ENCODE data around the gene TNFRSF18.
"Not testable (repeated sequence)": the region's sequence is repeated elsewhere in the genome, so short reads cannot be mapped to it uniquely, and the experiment has no call there.

The TNFRSF18 gene

GRCh38 chr1:1200876-1201810 is 5.2 kb downstream of the TNFRSF18 start:
- DNase-seq (ENCODE audit: low read depth, low spot score) = no peak
- no peak overlapping the region for H3K27ac ChIP-seq

- H3K27ac ChIP-seq = no peak overlapping the region
- DNase-seq (ENCODE audit: low read depth, low spot score) = no peak
Observed at GRCh38 chr1:1199961-1200875, 6.2 kb downstream of the TNFRSF18 start.

DNA sequence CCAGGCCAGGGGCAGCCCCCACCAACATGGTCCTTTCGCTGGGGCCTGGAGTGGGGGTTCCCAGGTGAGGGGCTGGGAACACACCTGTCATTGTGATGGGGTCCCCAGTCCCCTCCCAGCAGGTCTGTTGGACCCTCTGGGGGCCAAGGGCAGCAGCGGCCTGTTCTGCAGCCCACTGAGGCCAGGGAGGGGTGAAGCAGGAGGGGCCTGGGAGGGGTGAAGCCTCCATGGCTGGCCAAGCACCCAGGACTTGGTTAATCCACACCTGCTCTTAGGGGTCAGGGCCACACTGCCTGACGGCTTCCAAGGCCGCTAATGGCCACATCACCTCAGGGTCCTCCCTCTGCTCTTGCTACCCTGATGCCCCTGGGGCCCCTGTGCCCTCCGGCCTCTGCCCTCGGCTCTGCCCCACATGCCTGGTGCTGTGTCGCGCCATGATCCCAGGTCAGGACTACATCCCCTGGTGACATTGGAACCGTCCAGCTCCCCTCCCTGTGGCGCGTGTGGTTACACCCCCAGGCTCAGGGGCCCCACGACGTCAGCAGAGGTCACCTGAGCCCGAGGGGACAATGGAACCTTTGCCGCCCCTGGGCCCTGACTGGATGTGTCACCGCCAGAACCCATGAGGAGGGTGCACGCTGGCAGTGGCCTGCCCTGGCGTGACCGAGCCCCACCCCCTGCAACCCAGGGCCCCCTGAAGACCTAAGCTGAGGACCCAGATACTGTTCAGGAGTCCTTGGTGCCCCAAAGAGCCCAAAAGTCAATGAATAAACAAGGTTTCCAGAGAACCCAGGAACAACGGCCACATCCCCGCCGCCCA is 7.0 kb downstream of the TNFRSF18 start:
- H3K27ac ChIP-seq = no peak overlapping the region
- no peak for DNase-seq (ENCODE audit: low read depth, low spot score)

DNA sequence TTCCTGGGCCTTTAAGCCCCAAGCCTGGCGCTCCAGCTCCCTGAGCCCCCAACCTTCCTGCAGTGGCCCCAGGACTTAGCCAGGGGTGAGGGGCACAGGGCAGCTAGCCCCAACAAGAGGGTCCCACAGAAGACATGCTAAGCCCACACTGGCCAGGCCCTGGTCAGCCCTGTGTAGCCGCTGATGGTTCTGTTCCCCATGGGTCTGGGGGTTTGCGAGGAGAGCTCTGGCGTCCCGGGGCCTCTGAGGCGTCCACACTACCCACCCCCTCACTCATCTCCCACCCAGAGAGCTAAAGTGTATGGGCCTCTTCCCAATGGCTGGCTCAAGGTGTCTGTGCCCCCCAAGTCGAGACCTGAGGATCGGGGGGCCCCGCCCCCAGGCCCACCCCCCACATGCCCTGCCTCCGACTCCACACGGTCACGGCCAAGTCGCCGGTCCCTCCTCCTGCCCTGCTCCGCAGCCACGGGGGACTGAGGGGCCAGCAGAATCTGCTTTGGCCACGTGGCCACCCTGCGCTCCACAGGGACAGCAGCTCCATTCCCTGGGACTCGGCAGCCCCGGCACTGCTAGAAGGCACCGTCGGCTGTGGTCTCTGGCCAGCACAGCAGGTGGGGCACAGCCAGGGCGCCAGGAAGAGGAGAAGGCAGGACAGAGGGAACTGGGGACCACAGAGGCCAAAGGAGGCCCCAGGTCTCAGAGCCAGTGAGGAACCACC is 7.8 kb downstream of the TNFRSF18 start:
- H3K27ac ChIP-seq = no peak overlapping the region
- no peak for DNase-seq (ENCODE audit: low read depth, low spot score)

DNA sequence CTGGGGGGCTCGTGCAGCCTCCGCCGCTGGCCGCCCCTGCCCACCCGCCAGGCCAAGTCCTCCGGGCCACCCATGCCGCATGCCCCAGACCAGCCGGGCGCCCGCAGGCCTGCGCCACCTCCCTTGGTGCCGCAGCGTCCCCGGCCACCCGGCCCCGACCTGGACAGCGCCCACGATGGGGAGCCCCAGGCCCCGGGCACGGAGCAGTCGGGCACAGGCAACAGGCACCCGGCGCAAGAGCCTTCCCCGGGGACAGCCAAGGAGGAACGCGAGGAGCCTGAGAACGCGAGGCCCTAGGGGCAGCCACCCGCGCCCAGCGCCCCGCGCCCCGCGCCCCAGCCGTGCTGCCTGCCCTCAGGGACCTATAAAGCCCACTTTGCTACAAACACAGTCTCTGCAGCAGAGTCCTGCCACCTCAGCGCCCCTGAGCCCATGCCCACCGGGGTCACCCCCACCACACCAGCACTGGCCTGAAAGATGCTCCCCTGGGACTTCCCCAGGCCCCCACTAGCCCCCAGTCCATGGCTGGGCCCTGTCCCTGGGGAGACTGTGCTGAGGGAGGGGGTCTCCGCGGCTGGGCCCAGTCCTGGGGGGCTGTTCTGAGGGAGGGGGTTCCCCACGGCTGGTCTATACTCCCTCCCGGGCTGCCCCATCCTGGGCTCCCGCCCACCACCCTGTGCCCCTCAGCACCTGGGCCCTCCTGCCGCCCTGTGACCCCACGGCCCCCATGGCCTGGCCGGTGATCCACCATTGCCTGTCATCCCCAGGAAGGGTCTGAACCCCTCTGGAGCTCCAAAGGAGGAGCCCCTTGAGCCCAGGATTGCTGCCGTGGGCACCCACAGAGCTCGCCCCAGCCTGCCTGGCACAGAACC is 8.6 kb downstream of the TNFRSF18 start:
- no peak overlapping the region for H3K27ac ChIP-seq
- DNase-seq (ENCODE audit: low read depth, low spot score) = no peak

- H3K27ac ChIP-seq = no peak overlapping the region
- no peak for DNase-seq (ENCODE audit: low read depth, low spot score)
Observed at GRCh38 chr1:1197188-1197500, 9.2 kb downstream of the TNFRSF18 start.

GRCh38 chr1:1196431-1197187 is 9.8 kb downstream of the TNFRSF18 start:
- no peak for DNase-seq (ENCODE audit: low read depth, low spot score)
- no peak overlapping the region for H3K27ac ChIP-seq

DNA sequence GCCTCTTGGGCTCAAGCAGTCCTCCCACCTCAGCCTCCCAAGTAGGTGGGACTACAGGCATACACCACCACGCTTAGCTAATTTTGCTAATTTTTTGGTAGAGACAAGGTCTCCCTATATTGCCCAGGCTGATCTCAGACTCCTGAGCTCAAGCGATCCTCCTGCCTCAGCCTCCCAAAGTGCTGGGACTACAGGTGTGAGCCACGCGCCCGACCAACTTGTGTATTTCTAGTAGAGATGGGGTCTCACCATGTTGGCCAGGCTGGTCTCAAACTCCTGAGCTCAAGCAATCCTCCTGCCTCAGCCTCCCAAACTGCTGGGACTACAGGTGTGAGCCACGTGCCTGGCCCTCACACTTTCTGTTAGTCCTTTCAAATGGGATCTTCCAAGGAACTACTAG is 10.7 kb downstream of the TNFRSF18 start:
- DNase-seq (ENCODE audit: low read depth, low spot score); H3K27ac ChIP-seq: not testable (repeated sequence)

DNA sequence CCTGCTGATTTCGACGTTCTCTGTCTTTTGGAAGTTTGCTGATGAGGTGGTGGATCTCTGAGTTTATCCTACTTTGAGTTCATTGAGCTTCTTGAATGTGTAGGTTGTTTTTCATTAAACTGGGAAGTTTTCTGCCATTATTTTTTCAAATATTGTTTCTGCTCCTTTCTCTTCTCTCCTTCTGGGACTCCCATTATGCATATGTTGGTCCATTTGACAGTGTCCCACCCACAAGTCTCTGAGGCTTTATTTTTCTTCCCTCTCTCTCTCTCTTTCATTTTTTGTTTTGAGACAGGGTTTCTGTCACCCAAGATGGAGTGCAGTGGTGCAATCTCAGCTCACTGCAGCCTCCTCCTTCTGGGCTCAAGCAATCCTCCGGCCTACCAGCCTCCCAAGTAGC is 11.7 kb downstream of the TNFRSF18 start:
- H3K27ac ChIP-seq = no peak overlapping the region

GRCh38 chr1:1191734-1192133 is 14.7 kb downstream of the TNFRSF18 start:
- H3K27ac ChIP-seq = no peak overlapping the region
- DNase-seq (ENCODE audit: low read depth, low spot score) = no peak

More for the DNA sequence above, 11.7 kb downstream of the TNFRSF18 start:
- DNase-seq (ENCODE audit: low read depth, low spot score) = no peak

DNA sequence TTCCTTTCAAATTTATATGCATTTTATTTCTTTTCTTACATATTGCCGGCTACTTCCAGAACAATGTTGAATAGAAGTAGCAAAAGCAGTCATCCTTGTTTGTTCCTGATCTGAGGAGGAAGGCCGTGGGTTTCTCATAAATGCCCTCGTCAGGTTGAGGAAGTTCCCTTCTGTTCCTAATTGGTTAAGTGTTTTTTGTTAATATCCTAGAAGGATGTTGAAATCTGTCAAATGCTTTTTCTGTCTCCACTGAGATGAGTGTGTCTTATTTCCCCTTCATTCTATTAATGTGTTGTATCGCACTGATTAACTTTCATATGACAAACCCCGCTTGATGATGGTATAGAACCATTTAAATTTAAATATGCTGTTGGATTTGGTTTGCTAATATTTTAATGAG is 17.3 kb downstream of the TNFRSF18 start:
- H3K27ac ChIP-seq = no peak overlapping the region
- no peak for DNase-seq (ENCODE audit: low read depth, low spot score)

- H3K27ac ChIP-seq = no peak overlapping the region
- no peak for DNase-seq (ENCODE audit: low read depth, low spot score)
Observed at GRCh38 chr1:1187938-1188337, 18.5 kb downstream of the TNFRSF18 start.

GRCh38 chr1:1185101-1185765 is 21.2 kb downstream of the TNFRSF18 start:
- no peak for DNase-seq (ENCODE audit: low read depth, low spot score)
- H3K27ac ChIP-seq = no peak overlapping the region

DNA sequence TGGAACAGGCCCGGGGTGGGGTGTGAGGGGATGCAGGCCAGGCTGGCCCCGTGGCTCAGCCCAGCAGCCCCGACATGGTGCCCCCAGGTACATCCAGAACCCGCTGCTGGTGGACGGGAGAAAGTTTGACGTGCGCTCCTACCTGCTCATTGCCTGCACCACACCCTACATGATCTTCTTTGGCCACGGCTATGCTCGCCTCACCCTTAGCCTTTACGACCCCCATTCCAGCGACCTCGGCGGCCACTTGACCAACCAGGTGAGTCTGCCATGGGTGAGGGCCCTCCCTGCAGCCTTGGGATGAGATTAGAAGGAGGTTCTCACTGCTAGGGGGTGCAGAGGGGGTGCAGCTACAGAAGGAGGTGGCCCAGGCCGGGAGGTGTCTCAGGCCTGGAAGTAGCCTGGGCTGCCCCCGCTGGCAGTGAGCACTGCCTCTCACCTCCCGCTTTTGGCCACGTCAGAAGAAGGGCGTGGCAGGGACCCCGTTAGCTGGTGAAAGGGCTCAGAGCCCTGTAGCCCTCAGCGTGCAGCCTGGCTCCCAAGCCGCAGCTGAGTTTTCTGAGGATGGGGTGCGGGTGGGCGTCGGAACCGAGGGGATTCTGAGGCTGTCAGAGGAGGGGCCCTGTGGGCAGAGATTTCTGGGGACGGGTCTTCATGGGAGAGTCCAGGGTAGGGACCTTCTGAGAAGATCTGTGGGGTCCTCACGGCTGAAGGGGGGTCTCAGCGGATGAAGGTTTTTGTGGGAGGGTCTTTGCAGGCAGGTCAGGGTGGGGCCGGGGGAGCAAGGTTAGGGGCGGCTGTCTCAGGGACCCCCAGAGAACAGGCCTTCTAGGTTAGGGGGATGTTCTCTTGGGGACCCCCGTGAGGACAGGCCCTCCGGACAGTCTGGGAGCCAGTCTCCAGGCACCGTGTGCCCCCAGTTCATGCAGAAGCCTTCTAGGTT is 22.3 kb downstream of the TNFRSF18 start:
- DNase-seq (ENCODE audit: low read depth, low spot score) = no peak
- no peak overlapping the region for H3K27ac ChIP-seq

DNA sequence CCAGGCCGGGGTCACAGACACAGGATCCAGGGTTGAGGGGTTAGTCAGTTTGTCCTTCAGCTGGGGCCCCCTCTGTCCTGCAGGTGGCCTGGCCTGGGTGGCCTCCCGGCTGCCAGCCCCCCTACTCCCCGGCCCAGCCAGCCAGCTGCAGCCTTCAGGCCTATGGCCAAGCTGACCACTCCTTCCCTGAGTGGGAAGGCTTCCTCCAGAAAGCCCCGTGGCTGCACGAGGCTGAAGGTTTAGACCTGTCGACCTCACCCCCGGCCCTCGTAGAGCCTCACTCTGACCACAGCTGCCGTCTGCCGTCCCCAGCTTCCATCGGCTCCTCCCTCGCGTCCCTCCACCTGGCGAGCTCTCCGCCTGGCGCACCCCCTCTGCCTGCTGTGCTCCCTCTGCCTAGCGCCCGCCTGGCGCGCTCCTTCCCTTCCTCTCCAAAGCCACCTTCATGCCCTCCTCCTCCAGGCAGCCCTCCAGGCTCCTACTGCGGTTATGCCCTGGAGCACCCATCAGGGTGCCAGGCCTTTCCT is 23.1 kb downstream of the TNFRSF18 start:
- no peak for DNase-seq (ENCODE audit: low read depth, low spot score)
- no peak overlapping the region for H3K27ac ChIP-seq

- no peak for DNase-seq (ENCODE audit: low read depth, low spot score)
- H3K27ac ChIP-seq = no peak overlapping the region
Observed at GRCh38 chr1:1182491-1183220, 23.7 kb downstream of the TNFRSF18 start.

Data from epithelial cell of prostate (primary cell).